HK-2 (cell line): ENCODE results near the gene CTIF.

ENCODE experiments used
- DNase-seq: peaks from one replicate; pipeline ENCODE4 v3.0.0-alpha.2; 2018; ENCODE audit not compliant: unreplicated experiment

CTIF gene

DNA sequence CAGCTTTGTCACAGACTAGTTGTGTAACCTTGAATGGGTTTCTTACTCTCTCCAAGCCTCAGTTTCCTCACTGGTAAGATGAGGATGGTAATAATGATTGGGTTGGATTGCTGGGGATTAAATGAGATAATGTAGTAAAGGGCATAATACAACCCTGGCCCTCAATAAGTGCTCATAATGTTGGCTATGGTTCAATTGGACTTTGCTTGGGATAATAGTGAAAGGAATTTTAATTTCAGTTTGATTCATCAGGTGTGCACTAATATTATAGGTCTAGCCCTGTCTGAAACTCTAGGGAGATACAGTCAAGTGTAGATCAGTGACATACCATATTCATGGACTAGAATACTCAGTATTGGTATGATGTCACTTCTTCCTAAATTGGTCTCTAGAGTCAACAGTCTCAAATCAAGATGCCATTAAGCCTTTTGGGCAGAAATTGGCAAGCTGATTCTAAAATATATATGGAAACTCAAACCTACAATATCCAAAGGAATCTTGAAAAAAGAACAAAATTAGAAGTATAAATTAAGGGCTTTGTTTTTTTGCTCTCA, 250.5 kb downstream of the CTIF start:
- DNase-seq, result no peak

DNA sequence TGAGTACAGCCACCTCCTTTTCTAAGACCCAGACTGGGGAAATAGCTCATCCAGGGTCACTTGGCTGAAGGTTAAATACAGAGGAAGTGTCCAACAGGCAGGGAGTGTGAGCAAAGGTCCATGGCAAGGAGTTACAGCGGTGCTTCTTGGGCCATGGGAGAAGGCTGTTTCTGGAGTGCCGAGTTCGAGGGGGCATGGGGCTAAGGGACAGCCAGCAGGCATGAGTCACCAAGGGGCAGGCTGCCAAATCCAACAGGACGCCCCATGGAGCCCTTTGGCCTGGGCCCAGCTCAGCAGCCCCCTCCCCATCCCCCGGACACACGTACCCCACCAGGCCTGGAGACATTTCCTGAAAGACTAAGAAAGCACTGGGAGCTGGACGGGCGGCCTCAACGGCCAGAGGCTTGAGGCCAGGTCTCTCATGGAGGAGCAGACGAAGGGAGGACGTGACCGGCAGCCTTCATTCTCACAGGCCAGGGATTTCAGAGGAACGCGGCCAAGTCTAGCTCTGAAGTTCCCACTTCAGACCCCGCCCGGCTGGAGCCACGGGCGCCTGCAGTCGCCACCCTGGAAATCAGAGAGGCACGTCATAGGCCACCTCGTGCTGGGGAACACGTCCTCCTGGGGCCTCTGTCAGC, 251.5 kb downstream of the CTIF start:
- no peak for DNase-seq

DNA sequence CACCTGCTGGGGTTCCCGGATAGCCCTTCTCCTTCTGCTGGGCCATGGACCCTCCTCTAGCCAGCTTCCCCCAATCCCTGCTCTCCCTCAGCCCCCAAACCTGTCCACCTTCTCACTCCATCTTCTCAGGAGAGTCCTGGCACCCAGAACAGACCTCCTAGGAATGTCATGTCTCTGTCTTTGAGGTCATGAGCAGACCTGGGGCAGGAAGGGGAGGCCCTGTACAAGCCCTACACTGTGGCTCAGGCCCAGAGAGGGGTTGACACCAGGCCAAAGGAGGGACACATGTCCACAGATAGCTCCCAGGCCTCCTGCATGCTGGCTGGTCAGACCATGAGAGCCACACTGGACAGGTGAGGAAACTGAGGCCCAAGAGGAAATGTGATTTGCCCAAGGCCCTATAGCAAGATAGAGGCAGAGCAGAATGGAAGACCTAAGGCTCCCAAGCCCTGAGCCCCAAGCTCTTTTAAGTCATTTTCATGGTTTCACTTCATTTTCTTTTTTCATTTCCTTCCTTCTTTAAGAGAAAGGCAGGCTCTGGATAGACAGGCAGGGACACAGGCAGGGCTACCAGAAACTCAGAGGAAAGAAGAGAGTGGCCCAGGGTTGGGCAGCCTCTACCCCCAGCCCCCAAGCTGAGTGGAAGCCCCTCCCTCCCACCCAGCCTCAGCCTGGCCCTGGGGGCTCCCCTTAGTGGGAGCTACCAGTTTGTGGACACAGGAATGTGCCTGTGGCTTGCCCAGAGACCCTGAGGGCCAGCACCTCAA, 252.2 kb downstream of the CTIF start:
- no peak for DNase-seq

DNA sequence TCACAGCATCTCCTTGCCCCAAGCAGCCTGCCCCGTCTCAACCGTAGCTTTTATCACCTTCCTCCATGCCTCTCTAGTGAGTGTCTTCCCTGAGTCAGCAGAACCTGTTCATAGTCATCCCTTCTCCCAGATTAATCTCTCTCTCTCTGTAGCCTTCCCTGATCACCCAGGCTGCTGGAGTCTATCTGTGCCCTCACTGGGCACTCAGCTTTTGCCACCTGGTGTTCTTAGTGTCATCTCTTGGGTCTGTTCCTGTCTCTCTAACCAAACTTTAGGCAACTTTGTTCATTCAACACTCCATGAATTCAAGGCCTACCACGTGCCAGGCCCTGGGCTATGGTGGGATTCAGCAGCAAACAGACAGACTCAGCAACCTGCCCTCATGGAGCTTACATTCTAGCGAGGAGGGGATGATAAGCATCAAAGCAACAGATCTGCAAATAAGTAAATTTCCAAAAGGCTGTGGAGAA, 252.8 kb downstream of the CTIF start:
- DNase-seq, result no peak

DNA sequence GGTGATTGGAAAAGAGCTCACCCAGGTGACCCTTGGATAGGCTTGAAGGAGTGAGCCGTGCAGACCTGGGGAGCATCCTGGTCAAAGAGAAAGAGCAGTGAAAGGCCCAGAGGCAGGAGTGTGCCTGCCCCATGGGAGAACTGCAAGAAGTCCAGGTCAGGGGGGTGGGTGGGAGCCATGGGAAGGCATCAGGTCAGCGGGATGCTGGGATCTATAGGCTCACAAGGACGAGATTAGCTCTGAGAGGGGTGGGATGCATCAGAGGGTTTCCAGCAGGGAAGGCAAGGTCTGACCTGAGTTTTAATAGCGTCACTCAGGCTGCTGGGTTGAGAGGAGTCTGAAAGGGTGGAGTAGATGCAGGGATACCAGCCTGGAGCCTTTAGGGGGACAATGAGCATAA, 253.3 kb downstream of the CTIF start:
- DNase-seq, result no peak

DNA sequence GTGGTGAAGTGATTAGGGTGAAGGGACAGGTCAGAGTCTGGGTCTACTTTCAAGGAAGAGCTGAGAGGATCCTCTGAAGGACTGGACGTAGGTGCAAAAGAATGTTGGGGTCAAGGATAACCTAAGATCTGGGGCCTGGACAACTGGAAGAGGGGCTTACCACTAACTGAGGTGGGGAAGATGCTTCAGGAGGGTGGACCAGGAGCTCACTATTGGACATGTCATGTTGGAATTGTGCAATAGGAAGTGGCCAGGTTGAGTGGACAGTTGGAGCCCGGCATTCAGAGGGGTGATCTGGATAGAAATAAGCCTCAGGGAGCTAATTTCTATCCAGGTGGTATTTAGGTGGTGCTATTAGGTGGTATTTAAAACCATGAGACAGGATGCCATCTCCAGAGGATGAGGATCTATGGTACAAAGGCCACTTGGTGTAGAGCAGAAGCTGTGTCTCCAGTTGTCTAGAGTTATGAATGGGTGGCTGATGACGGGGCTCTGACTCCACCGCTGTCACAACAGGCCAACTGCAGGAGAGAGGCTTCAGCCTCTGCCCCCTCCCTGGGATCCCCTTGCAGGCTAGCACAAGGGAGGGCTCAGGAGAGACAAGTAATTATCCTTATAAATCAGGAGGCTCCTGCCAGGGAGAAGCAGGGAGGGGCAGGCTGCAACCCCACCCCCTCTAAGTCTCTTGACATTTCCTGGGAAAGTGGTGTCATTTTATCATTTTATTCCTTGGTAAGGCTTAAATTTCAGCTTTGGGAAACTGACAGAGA, 254.0 kb downstream of the CTIF start:
- no peak for DNase-seq

DNA sequence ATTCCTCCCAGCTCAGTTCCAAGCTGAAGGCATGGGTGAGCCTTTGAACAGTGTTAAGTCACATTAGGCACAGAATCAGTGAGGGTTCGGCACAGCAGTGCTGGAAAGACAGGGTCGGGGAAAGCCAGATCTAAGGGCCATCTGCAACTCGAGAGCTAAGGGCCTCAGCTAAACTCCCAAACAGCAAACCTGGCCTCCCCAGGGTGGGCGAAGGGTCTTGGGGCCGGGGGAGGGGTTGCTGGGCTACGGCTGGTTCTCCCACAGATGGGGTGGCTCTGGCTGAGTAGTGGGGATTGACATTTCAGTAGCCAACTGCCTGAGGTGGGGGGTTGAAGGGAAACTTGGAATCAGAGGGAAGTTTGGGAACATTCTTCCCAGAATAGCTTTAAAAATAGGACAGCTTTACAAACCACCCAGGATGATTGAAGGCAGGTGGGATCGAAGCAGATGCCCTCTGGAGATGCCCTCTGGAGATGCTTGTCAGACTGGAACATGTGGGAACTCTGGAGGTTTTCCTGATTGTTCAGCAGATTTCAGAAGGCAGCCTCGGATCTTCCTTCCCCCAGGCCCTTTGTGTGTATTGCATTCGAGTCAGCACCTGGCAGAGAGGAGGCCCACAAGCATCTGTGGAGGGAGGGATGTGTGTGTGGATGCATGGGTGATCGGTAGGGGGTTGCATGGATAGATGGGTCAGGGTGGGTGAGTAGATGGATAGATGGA, 255.6 kb downstream of the CTIF start:
- DNase-seq, result no peak

DNA sequence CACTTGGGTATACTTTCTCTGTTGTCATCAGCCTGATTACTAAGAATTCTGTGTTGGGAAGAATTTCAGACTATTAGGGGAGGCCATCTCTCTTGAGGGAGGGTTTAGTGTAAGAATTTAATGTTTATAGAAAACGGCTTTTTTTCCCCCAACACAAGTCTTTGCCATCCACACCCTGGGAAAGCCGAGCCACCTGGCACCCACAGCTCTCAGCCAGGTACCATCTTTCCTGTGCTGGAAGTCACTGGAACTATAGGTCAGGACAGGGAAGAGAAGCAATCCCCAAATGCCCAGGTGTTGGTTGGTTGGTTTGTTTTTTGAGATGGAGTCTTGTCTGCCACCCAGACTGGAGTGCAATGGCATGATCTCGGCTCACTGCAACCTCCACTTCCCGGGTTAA, 256.9 kb downstream of the CTIF start:
- no peak for DNase-seq

DNA sequence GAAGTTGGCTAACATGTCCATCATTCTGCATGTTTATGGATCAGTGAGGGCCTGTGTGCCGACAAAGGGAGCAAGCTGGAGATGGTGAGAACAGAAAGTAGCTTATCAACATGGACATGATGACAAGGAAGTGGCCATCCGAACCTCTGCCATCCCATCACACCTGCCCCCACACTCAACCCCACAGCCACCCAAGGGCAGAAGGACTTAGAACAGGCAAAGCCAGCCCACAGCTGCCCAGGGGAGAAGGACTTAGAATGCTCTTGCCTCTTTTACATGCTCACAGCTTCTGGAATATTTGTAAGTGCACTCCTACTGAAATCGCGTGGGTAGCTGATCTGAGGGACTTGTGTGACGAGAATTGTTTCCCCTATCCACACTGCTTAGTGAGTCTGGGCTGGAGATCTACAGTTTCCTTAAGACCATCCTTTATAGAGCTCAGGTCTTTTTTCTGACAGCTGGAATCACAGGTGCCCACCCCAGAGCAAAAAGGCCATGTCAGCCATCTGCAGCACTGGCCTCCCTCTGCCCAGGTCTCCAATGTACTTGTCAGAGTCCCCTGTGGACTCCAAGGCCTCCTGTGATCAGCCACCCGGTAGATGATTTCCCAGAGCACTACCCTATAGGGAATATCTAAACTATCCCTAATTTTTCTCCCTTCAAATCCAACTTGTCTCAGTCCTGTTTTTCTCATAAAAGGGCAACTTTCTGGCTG, 257.8 kb downstream of the CTIF start:
- DNase-seq, result no peak

DNA sequence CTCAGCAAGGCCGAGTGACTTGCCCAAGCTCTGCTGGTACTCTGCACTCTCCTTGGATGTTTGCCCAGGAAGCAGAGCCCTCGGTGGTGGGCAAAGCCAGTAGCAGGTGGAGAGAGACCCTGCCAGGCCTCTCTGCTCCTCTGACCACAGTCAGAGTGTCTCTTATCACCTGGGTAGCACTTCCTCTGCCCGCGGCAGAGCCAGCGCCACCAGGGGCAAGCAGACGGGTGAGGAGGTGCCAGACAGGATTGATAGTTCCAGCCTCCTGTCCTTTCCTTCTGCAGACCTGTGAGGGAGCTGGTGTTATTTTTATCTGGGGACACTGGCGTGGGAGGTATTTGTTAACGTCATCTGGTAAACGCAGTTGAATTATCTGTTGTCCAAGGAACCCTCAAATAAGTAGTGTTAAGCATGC, 259.0 kb downstream of the CTIF start:
- no peak for DNase-seq

DNA sequence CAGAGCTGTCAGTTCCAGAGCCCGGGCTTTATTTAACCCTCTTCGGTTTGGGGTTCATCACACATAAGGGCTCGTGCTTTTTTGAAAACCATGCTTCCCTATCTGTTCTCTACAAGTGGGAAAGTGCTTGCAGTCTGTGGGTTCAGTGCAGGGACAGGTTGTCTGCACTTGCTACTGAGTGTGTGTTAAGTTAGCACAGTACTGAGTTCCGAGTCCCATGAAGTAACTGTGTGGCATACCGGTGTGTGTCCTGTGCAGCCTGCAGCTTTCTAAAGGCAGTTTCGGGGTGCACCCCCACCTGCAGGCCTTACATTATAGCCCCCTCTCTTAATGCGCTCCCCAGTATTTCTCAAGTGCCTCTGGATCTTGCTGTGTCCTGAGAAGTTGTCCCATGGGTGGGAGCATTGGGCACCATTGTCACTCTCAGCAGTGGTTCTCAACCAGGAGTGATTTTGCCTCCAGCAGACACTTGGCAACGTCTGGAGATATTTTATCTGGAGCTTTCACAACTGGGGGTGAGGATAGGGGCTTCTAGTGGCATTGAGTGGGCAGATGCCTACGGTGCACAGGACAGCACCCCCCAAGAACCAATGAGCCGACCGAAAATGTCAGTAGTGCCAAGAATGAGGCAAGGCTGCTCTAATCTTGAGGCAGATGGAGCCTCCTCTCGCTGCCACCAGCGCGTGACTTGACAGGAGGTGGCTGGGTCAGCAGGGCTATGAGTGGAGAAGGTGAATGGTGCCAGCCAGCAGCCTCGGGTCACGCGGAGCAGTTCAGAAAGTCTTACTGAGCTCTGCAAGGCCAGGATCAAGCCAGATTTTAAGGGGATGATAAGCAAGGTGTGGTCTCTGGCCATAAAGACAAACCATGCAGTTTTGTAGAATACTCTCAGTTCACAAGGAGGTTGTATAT, 259.8 kb downstream of the CTIF start:
- DNase-seq, result no peak

DNA sequence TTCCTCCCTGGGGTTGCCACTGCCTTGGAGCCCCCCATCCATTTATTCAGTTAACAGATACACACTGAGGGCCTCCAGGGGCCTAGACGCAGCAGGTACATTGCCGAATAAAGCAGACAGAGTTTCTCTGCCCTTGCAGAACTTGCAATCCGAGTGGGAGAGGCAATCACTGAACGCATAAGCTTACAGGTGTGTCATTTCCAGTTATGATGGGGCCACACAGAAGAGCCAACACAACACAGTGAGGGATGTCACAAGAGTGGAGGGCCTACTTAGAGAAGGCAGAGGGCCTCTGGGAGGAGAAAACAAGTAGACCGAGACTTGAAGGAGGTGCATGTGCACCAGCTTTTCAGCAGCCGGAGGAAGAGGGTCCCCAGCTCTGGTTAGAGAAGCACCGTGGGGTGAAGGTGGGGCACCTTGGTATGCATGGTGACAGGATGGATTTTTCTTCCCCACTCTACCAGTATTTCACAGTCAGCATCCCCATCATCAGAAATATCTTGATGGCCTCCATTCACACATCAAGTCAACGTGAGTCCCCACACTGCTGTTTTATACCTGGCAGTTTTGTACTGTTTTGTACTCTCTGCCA, 261.0 kb downstream of the CTIF start:
- no peak for DNase-seq

DNA sequence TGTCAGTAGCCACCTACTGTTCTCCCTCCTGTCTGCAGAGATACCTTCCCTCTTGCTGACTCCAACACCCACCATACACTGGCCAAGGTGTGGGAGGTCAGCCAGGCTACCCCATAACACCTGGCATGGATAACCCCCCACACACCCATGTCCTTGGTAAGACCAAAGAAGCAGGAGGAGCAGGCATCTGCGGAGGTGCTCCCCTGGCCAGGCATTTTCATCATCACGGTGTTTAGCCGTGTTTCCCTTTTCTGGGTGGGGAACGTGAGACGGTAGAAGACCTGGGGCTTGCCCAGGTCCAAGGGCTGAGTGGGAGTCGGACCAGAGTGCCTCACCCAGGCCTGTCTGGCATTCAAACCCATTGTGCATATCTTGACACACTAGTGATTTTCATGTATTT, 261.6 kb downstream of the CTIF start:
- DNase-seq, result no peak

DNA sequence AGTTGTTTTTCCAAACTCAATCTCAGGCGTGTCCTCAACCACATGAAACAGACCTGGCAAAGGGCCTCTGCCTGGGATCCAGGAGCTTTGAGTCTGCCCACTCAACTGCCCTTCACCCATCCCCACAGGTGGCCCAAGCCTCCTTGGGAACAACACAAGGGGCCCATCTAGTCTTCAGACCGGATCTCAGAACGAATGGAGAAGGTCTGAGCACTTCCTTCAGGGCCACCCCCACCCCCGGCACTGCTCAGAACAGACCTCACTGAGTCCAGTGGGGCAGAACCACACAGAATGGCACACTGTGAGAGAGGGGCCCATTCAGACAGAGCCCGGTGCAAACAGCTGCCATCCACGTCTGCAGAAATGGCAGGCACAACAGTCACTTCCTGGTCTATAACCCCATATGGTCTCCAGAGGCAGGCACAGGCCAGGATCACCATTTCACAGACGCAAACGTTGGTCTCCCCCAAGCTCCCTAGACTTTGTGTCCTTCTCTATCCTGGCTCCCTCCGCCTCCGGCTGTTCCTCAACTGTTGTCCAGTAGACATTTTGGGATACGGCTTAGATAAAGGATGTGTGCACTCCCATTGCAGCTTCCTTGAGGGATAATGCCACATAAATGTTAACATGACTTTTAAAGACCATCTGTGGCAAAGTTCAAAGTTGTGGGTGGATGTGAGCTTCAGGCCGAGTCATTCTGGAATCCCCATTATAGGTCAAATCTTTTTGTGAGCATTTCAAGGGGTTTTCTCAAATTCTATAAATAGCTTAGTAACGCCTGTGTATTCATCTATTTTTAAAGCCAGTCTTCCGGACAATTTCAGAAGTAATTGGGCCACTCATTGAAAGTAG, 262.3 kb downstream of the CTIF start:
- no peak for DNase-seq

DNA sequence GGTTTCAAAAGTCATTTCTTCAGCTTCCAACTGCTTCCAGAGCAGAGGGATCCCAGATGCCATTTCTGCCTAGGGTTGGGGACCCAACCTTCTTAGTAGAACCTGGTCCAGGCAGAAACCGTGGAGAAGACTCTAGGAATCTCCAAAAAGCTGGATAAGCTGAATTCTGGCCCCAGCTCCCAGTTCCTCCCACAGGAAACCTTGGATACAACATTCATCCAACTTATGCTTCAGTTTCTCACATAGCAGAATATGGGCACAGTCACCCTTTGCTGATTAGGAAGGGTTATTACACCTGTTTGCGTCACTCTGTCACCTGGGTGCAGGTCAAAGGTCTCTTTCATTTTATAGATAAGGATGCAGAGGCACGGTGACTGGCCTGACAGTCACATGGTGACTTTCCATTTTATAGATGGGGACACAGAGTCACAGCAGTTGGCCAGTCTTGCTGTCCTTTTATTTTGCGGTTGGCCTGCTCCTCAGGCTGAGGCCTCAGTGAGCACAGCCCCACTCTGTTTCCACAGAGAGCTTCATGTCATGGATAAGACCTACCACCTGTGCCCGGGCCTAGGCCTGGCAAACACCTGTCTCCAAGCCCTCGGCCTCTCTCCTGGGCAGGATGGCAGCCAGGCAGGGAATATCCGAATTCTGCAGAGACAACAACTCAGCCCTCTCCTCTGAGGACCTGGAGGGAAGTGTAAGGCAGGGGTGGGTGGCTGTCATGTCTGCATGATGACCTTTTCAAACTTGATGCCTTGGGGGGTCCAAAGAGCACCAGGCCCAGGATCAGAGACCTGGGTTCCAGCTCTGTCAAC, 263.1 kb downstream of the CTIF start:
- no peak for DNase-seq

DNA sequence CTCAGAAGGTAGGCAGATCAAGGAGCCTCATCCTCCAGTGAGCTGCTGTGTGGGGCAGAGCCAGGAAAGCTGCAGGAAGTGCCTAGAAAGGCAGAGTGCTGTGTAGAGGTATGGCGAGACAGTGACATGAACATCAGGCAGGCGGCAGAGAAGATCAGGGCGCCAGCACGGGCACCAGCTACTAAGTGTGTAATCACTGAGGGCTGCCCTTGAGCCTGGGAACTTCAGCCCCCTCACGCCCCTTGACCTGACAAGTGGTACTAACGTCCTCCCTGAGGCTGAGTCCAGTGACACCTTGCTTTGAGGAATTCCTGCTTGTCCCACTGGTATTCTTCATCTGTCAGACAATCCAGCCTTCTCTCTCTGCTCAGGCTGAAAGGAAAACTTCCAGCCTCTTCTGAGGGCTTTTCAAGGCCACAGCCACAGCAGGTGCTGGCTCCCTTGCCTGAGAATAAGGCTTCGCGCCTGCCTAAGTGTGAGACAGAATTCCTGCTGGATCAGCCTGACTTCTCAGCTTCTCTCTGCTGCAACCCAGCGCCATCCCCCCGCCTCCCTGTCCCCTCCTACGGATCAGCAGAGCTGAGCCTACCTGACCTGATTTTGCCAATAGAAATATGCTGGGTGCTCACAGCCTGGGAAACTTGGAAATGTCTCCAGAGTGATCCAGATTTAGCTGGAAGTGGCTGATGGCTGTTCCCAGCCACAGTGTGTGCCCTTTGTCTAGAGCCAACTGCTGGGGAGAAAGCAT, 263.9 kb downstream of the CTIF start:
- no peak for DNase-seq

DNA sequence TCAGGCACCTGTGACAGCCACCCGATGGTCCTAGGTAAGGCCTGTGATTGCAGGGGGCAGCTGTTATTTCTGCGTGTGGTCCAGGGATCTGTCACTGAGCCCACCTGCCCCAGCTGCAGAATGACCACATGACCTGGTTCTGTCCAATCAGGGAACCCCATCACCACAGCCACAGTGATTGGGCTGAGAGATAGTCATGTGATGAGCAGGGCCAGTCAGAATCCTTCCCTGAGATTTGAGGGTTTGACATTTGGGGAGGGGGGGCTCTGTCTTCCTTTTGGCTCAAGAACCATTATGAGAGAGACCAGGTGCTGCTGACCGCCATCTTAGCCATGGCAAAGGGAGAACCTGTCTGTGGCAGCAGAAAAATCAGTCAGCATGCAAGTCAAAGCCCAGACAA, 264.7 kb downstream of the CTIF start:
- no peak for DNase-seq
